ENCODE measurements around the gene SLC22A17. TPM values are rescaled to one million over a fixed set of nuclear protein-coding genes. Genes with fewer than 3 reads are reported as not detected.

Gene SLC22A17
- total and polyA plus RNA-seq, 2 of the 4 experiments (the other 2 are of a cell fraction), result 6.6 to 36.0 TPM

DNA sequence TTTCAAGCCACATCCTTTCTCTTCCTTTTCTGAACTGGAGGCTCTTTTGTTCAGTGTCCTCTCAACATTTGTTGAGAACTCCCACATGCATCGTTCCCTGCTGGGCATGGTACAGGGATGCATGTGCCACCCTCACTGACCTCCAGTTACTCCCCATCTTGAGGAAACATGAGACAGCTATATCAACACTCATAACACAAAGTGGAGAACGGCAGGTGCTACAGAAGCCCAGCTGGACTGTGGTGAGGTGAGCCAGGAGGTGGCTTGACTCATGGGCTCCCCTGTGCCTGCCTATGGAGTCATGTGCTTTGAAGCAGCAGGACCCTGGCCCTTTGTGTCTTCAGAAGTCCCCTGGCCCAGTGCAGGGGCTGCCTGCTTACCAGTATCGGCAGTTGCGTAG lies 45.7 kb upstream of the SLC22A17 start:
- TF ChIP-seq NFE2L2 (IDR thresholded peaks at IDR 0.05; ENCODE audit: low read depth, low read length), result no peak
- no peak for TF ChIP-seq MXI1 (IDR thresholded peaks at IDR 0.05; ENCODE audit: borderline replicate concordance, low read depth, low read length)
- TF ChIP-seq RFX5 (IDR thresholded peaks at IDR 0.05; ENCODE audit: low read depth, low read length), result no peak
- TF ChIP-seq RAD21 (IDR thresholded peaks at IDR 0.05; ENCODE audit: low read length), result no peak
- TF ChIP-seq SMC3 (IDR thresholded peaks at IDR 0.05; ENCODE audit: low read depth, low read length), result no peak
- TF ChIP-seq FOS (IDR thresholded peaks at IDR 0.05; ENCODE audit: low read depth, low read length), result no peak
- no peak for TF ChIP-seq MAZ (IDR thresholded peaks at IDR 0.05; ENCODE audit: borderline replicate concordance, low read depth, low read length)
- TF ChIP-seq RCOR1 (IDR thresholded peaks at IDR 0.05; ENCODE audit: insufficient replicate concordance, low read length), result no peak
- no peak for TF ChIP-seq CHD1 (IDR thresholded peaks at IDR 0.05; ENCODE audit: low read depth, low read length)
- TF ChIP-seq USF2 (IDR thresholded peaks at IDR 0.05; ENCODE audit: low read depth, low read length), result no peak
- no peak for TF ChIP-seq MAFK (IDR thresholded peaks at IDR 0.05; ENCODE audit: low read depth, low read length)
- TF ChIP-seq CEBPB (IDR thresholded peaks at IDR 0.05; ENCODE audit: low read depth, low read length), result no peak
- TF ChIP-seq BHLHE40 (IDR thresholded peaks at IDR 0.05; ENCODE audit: low read depth, low read length), result no peak
- H3K79me1 ChIP-seq (ENCODE audit: low read depth in 1 of 2, low read length in 2 of 2), result no peaks in the 10 kb centered on the region
- no peaks in the 10 kb centered on the region for H3K36me3 ChIP-seq (ENCODE audit: control insufficient read depth, insufficient read depth, low read length)
- dilution Hi-C loops (cut with HindIII; ENCODE audit: low sequenced_read_pairs, unreplicated experiment) (no loop called here), intact Hi-C loops (cut with micrococcal nuclease) (no loop called here), in situ Hi-C loops (cut with MboI; ENCODE audit: low sequenced_read_pairs) (no loop called here)
- POLR2A ChIA-PET (ENCODE audit: unreplicated experiment), result no interaction called here
- H2AFZ ChIP-seq (replicated peaks; ENCODE audit: low read length, poor library complexity), result no peak overlapping the region
- H2BK20ac ChIP-seq (ENCODE audit: low read depth, low read length), result no peak overlapping the region
- no peak overlapping the region for H3K18ac ChIP-seq (ENCODE audit: low read depth, low read length)
- H3K4me1 ChIP-seq (ENCODE audit: control insufficient read depth, insufficient read depth, low read length), result no peaks in the 10 kb centered on the region
- no peak overlapping the region for H3K56ac ChIP-seq (ENCODE audit: extremely low read depth, insufficient read depth, low read length)
- no TSS peak for BruUV-seq (replicated peaks)
- no peak overlapping the region for H3K27ac ChIP-seq (ENCODE audit: insufficient read depth, low read length)
- no peak overlapping the region for H2AK9ac ChIP-seq (replicated peaks; ENCODE audit: low read depth, low read length, poor library complexity)
- H3K9ac ChIP-seq (ENCODE audit: low read depth, low read length), result no peak overlapping the region
- no peak overlapping the region for H3K4me2 ChIP-seq (ENCODE audit: low read depth, low read length)
- no peak overlapping the region for H3K14ac ChIP-seq (replicated peaks; ENCODE audit: low read depth, low read length)
- no peaks in the 10 kb centered on the region for H4K20me1 ChIP-seq (ENCODE audit: insufficient read depth, low read length)
- H3K4me3 ChIP-seq (ENCODE audit: insufficient read depth, low read depth, low read length), result no peak overlapping the region
- H3K23ac ChIP-seq (ENCODE audit: low read depth, low read length), result no peak overlapping the region
- H4K8ac ChIP-seq (ENCODE audit: low read depth in 2 of 2, low read length in 2 of 2), result no peak overlapping the region
- no peak overlapping the region for H2BK5ac ChIP-seq (ENCODE audit: low read depth, low read length, poor library complexity, severe bottlenecking)
- H3K9me1 ChIP-seq (ENCODE audit: insufficient read depth, low read length), result peaks cover 2% of the 10 kb centered on the region; the same call in 1 of the 2 replicates
- H2AK5ac ChIP-seq (ENCODE audit: low read depth, low read length), result no peak overlapping the region
- CTCF ChIA-PET, result no interaction called here
- no peak overlapping the region for H4K5ac ChIP-seq (ENCODE audit: low read depth, low read length)
- no peak overlapping the region for H3K4ac ChIP-seq (ENCODE audit: low read depth, low read length)
- H3K9me3 ChIP-seq (ENCODE audit: control insufficient read depth, insufficient read depth, low read length), result no peaks in the 10 kb centered on the region
- 100% methylated on average over 2 of the region's 4 CpGs; no CpG with 5 or more reads in 1 of the 2 experiments for WGBS, 2 experiments (ENCODE audit: extremely low coverage in 2 of 2, insufficient read length in 1 of 2)
- no peak for DNase-seq
- no peak overlapping the region for H2BK120ac ChIP-seq (ENCODE audit: low read depth, low read length)
- H2BK15ac ChIP-seq (ENCODE audit: low read depth, low read length), result no peak overlapping the region
- no peak overlapping the region for H4K91ac ChIP-seq (ENCODE audit: insufficient read depth, low read depth, low read length)
- H3K27me3 ChIP-seq (ENCODE audit: control insufficient read depth, insufficient read depth, low read length), result peaks cover 23% of the 10 kb centered on the region
- ATAC-seq (ENCODE audit: low read depth), result no peak
